ENCODE results near the gene REP15. TPM values are rescaled to one million over a fixed set of nuclear protein-coding genes. Genes with fewer than 3 reads are reported as not detected.

The REP15 gene
- total RNA-seq, 1 experiment from 2014 or later: 0.26 TPM

DNA sequence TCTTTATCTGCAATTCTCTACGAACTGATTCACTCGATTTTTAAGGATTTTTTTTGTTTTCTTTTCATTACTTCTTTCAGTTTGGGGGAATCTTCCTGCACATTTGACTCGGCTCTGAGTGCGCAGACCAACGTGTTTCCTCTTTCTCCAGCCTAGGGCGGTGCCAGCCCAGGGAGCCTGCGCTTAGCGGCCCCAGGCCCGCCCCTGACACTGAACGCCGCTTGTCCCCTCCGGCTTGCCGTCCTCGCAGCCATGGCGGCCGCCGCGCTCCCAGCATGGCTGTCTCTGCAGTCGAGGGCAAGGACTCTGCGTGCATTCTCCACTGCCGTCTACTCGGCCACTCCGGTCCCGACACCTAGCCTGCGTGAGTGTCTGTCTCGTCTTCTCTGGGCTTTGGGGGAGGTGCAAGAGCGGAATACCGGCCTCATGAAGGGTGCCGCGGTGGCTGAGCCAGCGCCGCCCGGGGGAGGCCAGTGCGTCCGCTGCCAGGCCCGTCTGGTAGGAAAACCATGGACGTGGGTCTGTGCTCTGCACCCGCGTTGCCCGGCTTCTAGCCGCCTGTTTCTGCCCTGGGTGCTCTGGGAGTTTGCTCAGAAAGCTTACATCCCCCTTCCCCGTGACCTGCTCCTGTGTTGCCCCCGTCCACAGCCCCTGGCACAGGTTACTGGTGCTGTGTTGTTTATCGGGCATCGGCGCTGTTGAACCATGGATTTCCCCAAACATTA lies 14.5 kb downstream of the REP15 start, which contains the start of gene MRPS35 (continued):
- TF ChIP-seq NR2C2 (CRISPR knock-in tag; IDR thresholded peaks at IDR 0.05) (no peak), ZNF121 (CRISPR knock-in tag; IDR thresholded peaks at IDR 0.05) (no peak), MYBL2 (CRISPR knock-in tag; IDR thresholded peaks at IDR 0.05) (peak; percentile 91), ZNF138 (CRISPR knock-in tag; conservative IDR thresholded peaks at IDR 0.05) (no peak), PRDM15 (CRISPR knock-in tag; IDR thresholded peaks at IDR 0.05) (no peak), FOXP1 (CRISPR knock-in tag; IDR thresholded peaks at IDR 0.05; ENCODE audit: borderline replicate concordance) (peak; percentile 91), E2F5 (CRISPR knock-in tag; IDR thresholded peaks at IDR 0.05) (peak; percentile 91)
- TF ChIP-seq, protein P1, sequence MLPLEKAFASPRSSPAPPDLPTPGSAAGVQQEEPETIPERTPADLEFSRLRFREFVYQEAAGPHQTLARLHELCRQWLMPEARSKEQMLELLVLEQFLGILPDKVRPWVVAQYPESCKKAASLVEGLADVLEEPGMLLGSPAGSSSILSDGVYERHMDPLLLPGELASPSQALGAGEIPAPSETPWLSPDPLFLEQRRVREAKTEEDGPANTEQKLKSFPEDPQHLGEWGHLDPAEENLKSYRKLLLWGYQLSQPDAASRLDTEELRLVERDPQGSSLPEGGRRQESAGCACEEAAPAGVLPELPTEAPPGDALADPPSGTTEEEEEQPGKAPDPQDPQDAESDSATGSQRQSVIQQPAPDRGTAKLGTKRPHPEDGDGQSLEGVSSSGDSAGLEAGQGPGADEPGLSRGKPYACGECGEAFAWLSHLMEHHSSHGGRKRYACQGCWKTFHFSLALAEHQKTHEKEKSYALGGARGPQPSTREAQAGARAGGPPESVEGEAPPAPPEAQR (CRISPR knock-in tag; IDR thresholded peaks at IDR 0.05): no peak
- TF ChIP-seq, protein P2, sequence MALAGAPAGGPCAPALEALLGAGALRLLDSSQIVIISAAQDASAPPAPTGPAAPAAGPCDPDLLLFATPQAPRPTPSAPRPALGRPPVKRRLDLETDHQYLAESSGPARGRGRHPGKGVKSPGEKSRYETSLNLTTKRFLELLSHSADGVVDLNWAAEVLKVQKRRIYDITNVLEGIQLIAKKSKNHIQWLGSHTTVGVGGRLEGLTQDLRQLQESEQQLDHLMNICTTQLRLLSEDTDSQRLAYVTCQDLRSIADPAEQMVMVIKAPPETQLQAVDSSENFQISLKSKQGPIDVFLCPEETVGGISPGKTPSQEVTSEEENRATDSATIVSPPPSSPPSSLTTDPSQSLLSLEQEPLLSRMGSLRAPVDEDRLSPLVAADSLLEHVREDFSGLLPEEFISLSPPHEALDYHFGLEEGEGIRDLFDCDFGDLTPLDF (CRISPR knock-in tag; IDR thresholded peaks at IDR 0.05): no peak

GRCh38 chr12:27711317-27711682 lies 15.1 kb downstream of the REP15 start:
- peaks cover 9% of the 10 kb centered on the region for H3K27me3 Mint-ChIP-seq (ENCODE audit: low read depth)
- ChIA-PET CTCF (no interaction called here), POLR2A (no interaction called here)
- no peaks in the 10 kb centered on the region for H3K9me3 Mint-ChIP-seq
- ATAC-seq (peak; percentile 23), DNase-seq (ENCODE audit: low spot score) (no peak)
- H3K27ac Mint-ChIP-seq: peak overlapping the region; percentile 94
- peak overlapping the region; percentile 96 for H3K4me3 Mint-ChIP-seq
- TF ChIP-seq EMX1 (CRISPR knock-in tag; IDR thresholded peaks at IDR 0.05) (no peak), ETV6 (CRISPR knock-in tag; IDR thresholded peaks at IDR 0.05) (no peak)
- H3K4me1 Mint-ChIP-seq: peaks cover 17% of the 10 kb centered on the region
- H3K36me3 Mint-ChIP-seq: peaks cover 13% of the 10 kb centered on the region

DNA sequence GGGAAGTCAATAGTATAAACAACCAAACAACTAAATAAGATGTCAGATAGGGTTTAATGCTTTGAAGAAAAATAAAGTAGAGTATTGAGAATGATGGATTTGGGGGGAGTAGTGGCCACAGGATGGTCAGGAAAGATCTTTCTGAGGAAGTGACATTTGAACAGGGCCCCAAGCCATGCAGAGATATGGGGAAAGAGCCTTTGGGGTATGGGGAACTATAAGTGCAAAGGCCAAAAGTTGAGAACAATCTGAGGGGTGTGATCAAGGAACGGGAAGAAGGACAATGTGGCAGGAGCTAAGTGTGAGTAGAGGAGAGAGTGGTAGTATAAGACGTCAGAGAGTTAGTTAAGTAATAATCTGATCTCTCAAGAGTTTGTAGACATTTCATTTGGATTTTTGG lies 15.7 kb downstream of the REP15 start:
- CTCF ChIA-PET: no interaction called here
- Mint-ChIP-seq H3K27ac (no peak overlapping the region), H3K27me3 (ENCODE audit: low read depth) (peaks cover 9% of the 10 kb centered on the region), H3K9me3 (no peaks in the 10 kb centered on the region), H3K4me3 (peak overlapping the region; percentile 96), H3K4me1 (peaks cover 17% of the 10 kb centered on the region), H3K36me3 (peaks cover 18% of the 10 kb centered on the region)
- ATAC-seq (no peak), DNase-seq (ENCODE audit: low spot score) (no peak)
- POLR2A ChIA-PET: no interaction called here
- no peak for TF ChIP-seq ESRRA (CRISPR knock-in tag; IDR thresholded peaks at IDR 0.05; ENCODE audit: borderline replicate concordance)
- TF ChIP-seq, protein P3, sequence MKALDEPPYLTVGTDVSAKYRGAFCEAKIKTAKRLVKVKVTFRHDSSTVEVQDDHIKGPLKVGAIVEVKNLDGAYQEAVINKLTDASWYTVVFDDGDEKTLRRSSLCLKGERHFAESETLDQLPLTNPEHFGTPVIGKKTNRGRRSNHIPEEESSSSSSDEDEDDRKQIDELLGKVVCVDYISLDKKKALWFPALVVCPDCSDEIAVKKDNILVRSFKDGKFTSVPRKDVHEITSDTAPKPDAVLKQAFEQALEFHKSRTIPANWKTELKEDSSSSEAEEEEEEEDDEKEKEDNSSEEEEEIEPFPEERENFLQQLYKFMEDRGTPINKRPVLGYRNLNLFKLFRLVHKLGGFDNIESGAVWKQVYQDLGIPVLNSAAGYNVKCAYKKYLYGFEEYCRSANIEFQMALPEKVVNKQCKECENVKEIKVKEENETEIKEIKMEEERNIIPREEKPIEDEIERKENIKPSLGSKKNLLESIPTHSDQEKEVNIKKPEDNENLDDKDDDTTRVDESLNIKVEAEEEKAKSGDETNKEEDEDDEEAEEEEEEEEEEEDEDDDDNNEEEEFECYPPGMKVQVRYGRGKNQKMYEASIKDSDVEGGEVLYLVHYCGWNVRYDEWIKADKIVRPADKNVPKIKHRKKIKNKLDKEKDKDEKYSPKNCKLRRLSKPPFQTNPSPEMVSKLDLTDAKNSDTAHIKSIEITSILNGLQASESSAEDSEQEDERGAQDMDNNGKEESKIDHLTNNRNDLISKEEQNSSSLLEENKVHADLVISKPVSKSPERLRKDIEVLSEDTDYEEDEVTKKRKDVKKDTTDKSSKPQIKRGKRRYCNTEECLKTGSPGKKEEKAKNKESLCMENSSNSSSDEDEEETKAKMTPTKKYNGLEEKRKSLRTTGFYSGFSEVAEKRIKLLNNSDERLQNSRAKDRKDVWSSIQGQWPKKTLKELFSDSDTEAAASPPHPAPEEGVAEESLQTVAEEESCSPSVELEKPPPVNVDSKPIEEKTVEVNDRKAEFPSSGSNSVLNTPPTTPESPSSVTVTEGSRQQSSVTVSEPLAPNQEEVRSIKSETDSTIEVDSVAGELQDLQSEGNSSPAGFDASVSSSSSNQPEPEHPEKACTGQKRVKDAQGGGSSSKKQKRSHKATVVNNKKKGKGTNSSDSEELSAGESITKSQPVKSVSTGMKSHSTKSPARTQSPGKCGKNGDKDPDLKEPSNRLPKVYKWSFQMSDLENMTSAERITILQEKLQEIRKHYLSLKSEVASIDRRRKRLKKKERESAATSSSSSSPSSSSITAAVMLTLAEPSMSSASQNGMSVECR (CRISPR knock-in tag; IDR thresholded peaks at IDR 0.05; ENCODE audit: borderline replicate concordance): no peak
- TF ChIP-seq OVOL2 (CRISPR knock-in tag; IDR thresholded peaks at IDR 0.05; ENCODE audit: borderline replicate concordance): no peak
- TF ChIP-seq SOX15 (CRISPR knock-in tag; IDR thresholded peaks at IDR 0.05): no peak
- no peak for TF ChIP-seq PRDM15 (CRISPR knock-in tag; IDR thresholded peaks at IDR 0.05)
- TF ChIP-seq, protein P4, sequence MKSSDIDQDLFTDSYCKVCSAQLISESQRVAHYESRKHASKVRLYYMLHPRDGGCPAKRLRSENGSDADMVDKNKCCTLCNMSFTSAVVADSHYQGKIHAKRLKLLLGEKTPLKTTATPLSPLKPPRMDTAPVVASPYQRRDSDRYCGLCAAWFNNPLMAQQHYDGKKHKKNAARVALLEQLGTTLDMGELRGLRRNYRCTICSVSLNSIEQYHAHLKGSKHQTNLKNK (CRISPR knock-in tag; IDR thresholded peaks at IDR 0.05): no peak
- no peak for TF ChIP-seq PRRX2 (CRISPR knock-in tag; IDR thresholded peaks at IDR 0.05)

Data from WTC11 (cell line).